ENCODE results near the gene HELB.

DNA sequence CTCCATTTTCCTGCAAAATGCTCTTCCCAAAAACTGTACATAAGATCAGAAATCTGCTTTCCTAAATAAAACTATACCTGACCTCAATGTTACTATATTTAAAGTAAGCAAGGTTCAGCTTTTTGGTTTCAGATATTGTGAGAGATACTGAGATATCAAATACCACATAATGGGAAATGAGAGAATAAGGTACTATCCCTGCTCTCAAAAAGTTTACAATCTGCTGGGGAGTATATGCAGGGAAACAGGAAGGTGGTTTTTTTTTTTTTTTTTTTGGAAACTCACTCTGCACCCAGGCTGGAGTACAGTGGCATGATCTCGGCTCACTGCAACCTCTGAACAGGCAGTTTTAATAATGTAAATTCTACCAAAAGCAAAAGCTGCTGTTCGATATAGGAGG lies 49.0 kb downstream of the HELB start:
- TF ChIP-seq NRF1 (IDR thresholded peaks at IDR 0.05; ENCODE audit: low read depth, low read length) (no peak), POLR2A (IDR thresholded peaks at IDR 0.05; ENCODE audit: control extremely low read depth in 1 of 2, low read depth in 2 of 2, low read length in 2 of 2) (no peak)
- TF ChIP-seq, protein P1, sequence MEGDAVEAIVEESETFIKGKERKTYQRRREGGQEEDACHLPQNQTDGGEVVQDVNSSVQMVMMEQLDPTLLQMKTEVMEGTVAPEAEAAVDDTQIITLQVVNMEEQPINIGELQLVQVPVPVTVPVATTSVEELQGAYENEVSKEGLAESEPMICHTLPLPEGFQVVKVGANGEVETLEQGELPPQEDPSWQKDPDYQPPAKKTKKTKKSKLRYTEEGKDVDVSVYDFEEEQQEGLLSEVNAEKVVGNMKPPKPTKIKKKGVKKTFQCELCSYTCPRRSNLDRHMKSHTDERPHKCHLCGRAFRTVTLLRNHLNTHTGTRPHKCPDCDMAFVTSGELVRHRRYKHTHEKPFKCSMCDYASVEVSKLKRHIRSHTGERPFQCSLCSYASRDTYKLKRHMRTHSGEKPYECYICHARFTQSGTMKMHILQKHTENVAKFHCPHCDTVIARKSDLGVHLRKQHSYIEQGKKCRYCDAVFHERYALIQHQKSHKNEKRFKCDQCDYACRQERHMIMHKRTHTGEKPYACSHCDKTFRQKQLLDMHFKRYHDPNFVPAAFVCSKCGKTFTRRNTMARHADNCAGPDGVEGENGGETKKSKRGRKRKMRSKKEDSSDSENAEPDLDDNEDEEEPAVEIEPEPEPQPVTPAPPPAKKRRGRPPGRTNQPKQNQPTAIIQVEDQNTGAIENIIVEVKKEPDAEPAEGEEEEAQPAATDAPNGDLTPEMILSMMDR (IDR thresholded peaks at IDR 0.05; ENCODE audit: control extremely low read depth in 1 of 3, insufficient read depth in 1 of 3, low read depth in 1 of 3, low read length in 3 of 3) = no peak
